Tibial artery (tissue), 4 donors: ENCODE measurements around the gene MAVS.
A peak's percentile ranks its signal among the peaks of the same experiment; 100 is the strongest.

Experiments used
- DNase-seq, 2 donors: peaks; one replicate each; pipeline ENCODE4 v3.0.0-alpha.2; 2019
- H3K27ac ChIP-seq, 2 donors: fragments of 200-600 bp; sonication (generic) in 1 of 2; 1 replicate in 1 of 2; 2 replicates in 1 of 2; pipeline ENCODE4 v1.5.1; 2018 to 2019; ENCODE audit warnings: mild to moderate bottlenecking in 1 of 2
- H3K27me3 ChIP-seq, 2 donors: fragments of 200-600 bp; sonication (generic) in 1 of 2; one replicate each; pipeline versions ENCODE4 v1.5.1 to v1.6.0; 2016 to 2019
- H3K36me3 ChIP-seq, 3 donors: fragments of 200-600 bp; sonication (generic) in 2 of 3; one replicate each; pipeline ENCODE4 v1.5.1; 2016 to 2019; ENCODE audit warnings: mild to moderate bottlenecking in 2 of 3
- H3K4me1 ChIP-seq, 4 donors: fragments of 200-600 bp; sonication (generic) in 2 of 4; 1 replicate in 3 of 4; 2 replicates in 1 of 4; pipeline ENCODE4 v1.5.1; 2016 to 2019
- H3K4me3 ChIP-seq, 2 donors: fragments of 200-600 bp; sonication (generic) in 1 of 2; 1 replicate in 1 of 2; 2 replicates in 1 of 2; pipeline ENCODE4 v1.5.1; 2018 to 2019; ENCODE audit warnings: mild to moderate bottlenecking in 2 of 2
- H3K9me3 ChIP-seq, 3 donors: fragments of 200-600 bp; sonication (generic) in 1 of 3; one replicate each; pipeline ENCODE4 v1.5.1; 2016 to 2019
- CTCF ChIP-seq, 2 experiments: fragments of 200-600 bp in 1 of 2; fragments of 450-650 bp in 1 of 2; IDR thresholded peaks; one replicate each; pipeline ENCODE4 v1.5.1; 2017 to 2019; ENCODE audit warnings: antibody characterized with exemption in 2 of 2, mild to moderate bottlenecking in 1 of 2, moderate library complexity in 1 of 2
- intact Hi-C: fragments of 100-400 bp; cut with DNase I; formaldehyde crosslinking; loops from one replicate; pipeline ENCODE4 v1.15.0; 2023; ENCODE audit warnings: low total_unique reads

Gene MAVS

DNA sequence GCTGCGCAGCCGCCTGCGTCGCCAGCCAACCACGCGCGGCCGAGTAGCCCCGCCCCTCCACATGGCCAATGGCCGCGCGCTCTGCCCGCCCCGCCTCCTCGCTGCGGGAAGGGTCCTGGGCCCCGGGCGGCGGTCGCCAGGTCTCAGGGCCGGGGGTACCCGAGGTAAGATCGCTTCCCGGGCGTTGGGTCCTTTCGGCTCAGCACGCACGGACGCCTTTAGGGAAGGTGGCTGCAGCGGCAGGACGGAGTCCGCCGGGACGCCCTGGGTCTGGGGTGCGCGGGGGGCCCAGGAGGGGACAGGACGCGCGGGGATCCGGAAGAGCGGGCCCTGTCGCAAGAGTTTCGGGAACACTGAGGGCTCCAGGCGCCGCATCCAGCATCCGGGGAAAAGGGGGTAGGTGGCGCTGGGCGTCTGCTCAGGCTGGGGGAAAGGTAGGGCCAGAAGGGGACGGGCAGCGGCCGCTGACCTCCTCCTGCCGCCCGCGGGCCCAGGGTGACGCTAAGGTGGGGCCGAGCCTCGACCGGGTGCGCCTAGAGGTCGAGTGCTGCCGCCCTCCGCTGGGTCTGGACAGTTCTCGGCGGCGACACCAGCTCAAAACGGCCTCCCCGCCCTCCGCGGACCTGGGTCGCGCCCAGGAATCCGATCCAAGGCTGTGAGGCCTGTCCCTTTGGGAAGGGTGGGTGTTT is at the start of gene MAVS:
MAVS (plus strand) TSS at position 95 of the 689 bp plus-strand sequence. CDS start 7,791 bp downstream, outside the sequence.
- TF ChIP-seq CTCF (IDR thresholded peaks at IDR 0.05) = peak in 1 of 2 experiments; percentile 5
- peak within 1 kb of the TSS; percentile 77 to 82 for H3K4me3 ChIP-seq
- peak; percentile 86 to 95 for DNase-seq
- no peaks in the 10 kb centered on the region for H3K9me3 ChIP-seq
- intact Hi-C loops = loop anchor here (10.0 kb wide), 1 partner anchor 172 kb away; no protein-coding TSS in a partner anchor
- H3K4me1 ChIP-seq = peaks cover 0 to 32% (median 18%) of the 10 kb centered on the region in 4 donors
- H3K27ac ChIP-seq = peak within 1 kb of the TSS; percentile 95
- H3K36me3 ChIP-seq = no peaks in the 10 kb centered on the region
- no peaks in the 10 kb centered on the region for H3K27me3 ChIP-seq

- peak overlapping the region; percentile 93 to 97 for H3K27ac ChIP-seq
Observed at GRCh38 chr20:3797226-3797545, 49.4 kb upstream of the MAVS start.

DNA sequence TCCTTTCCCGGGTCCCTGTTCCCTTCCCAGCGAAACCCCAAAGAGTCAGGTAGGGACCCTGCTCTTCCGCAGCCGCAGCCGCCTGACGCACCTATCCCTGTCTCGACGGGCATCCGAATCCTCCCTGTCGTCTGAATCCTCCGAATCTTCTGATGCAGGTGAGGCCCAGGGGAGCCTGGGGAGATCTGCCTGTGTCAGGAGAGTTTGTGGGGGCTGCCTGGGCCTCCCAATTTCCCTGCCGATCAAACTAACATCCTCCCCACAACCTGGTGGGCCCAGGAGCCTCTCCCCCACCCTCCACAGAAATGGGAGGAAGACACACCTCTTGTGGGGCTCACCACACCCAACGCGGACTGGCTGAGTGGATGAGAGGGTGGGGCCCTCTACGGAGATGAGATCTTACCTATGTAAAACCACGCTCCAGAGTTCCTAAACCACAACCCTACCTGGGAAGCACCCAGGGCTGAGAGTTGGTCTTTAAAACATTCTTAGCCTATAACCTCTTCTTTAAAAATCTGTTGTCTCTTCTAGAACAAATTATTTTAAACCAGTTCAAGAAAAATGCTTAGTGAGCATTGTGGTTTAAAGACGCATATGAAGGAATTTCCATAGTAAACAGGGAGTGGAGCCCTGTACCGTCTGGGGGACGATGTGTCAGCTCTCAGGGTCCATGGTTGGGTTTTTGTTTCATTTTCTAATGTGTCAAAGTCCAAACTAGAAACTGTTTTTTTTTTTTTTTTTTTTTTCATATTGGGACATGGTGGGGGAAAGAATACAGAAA is 48.9 kb upstream of the MAVS start:
- Histone ChIP-seq H3K27me3 (no peaks in the 10 kb centered on the region), H3K27ac (peak overlapping the region; percentile 12 to 97), H3K36me3 (peaks cover 26 to 47% (median 34%) of the 10 kb centered on the region in 3 donors), H3K4me3 (peak overlapping the region; percentile 66 to 69), H3K4me1 (peaks cover 0 to 38% (median 27%) of the 10 kb centered on the region in 4 donors), H3K9me3 (no peaks in the 10 kb centered on the region)
- DNase-seq = no peak
- no peak for TF ChIP-seq CTCF (IDR thresholded peaks at IDR 0.05)
- intact Hi-C loops = no loop called here

More at GRCh38 chr20:3797226-3797545, 49.4 kb upstream of the MAVS start:
- Histone ChIP-seq H3K27me3 (no peaks in the 10 kb centered on the region), H3K4me3 (peak overlapping the region; percentile 66 to 69), H3K9me3 (no peaks in the 10 kb centered on the region), H3K4me1 (peaks cover 0 to 38% (median 27%) of the 10 kb centered on the region in 4 donors), H3K36me3 (peaks cover 20 to 41% (median 28%) of the 10 kb centered on the region in 3 donors)
- intact Hi-C loops = no loop called here
- no peak for DNase-seq
- no peak for TF ChIP-seq CTCF (IDR thresholded peaks at IDR 0.05)

DNA sequence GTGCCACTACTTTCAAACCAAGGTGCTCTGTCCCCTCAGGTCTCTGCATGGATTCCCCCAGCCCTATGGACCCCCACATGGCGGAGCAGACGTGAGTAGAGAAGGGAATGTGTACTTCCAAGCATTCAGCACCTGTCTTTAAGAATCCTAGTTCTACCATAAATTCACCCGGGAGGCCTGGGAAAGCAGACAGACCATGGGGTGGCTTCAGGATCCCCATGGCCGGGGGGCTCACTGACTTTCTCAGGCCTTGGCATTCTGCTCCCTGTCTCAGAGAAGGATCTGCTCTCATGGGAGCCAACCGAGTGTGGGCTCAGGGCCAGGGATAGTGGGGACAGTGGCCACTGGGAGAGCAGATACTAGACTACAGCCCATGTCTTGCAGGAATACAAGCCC is 48.3 kb upstream of the MAVS start:
- H3K27ac ChIP-seq = peak overlapping the region in 1 of 2 donors; percentile 97
- TF ChIP-seq CTCF (IDR thresholded peaks at IDR 0.05) = no peak
- peaks cover 0 to 38% (median 27%) of the 10 kb centered on the region in 4 donors for H3K4me1 ChIP-seq
- no peaks in the 10 kb centered on the region for H3K9me3 ChIP-seq
- no peaks in the 10 kb centered on the region for H3K27me3 ChIP-seq
- H3K4me3 ChIP-seq = no peak overlapping the region
- DNase-seq = no peak
- intact Hi-C loops = no loop called here
- H3K36me3 ChIP-seq = peaks cover 32 to 53% (median 40%) of the 10 kb centered on the region in 3 donors

DNA sequence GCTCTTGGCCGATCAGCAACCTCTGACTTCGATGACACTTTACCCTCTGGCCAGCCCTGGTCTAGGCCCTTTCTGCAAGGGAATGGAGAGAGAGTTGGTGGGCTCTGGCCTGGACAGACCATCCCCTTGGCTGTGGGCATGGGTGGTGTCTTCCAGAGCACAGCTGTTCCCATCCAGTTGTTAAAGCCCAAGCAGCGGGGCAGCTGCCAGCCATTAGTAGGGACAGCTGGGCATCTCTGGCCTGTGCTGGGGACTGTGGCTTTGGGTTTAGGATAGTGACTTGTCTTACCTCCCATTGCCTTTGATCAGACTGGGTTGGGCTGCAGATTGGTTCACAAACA is 47.8 kb upstream of the MAVS start:
- Histone ChIP-seq H3K36me3 (peaks cover 37 to 58% (median 45%) of the 10 kb centered on the region in 3 donors), H3K9me3 (no peaks in the 10 kb centered on the region), H3K27me3 (no peaks in the 10 kb centered on the region), H3K27ac (peak overlapping the region in 1 of 2 donors; percentile 97), H3K4me1 (peaks cover 0 to 38% (median 27%) of the 10 kb centered on the region in 4 donors), H3K4me3 (no peak overlapping the region)
- TF ChIP-seq CTCF (IDR thresholded peaks at IDR 0.05) = no peak
- DNase-seq = no peak
- intact Hi-C loops = no loop called here
